ENCODE measurements around the gene LHB. TPM values are rescaled to one million over a fixed set of nuclear protein-coding genes. Genes with fewer than 3 reads are reported as not detected.

LHB gene
- total and polyA plus RNA-seq, 7 experiments from 2014 or later: not detected

DNA sequence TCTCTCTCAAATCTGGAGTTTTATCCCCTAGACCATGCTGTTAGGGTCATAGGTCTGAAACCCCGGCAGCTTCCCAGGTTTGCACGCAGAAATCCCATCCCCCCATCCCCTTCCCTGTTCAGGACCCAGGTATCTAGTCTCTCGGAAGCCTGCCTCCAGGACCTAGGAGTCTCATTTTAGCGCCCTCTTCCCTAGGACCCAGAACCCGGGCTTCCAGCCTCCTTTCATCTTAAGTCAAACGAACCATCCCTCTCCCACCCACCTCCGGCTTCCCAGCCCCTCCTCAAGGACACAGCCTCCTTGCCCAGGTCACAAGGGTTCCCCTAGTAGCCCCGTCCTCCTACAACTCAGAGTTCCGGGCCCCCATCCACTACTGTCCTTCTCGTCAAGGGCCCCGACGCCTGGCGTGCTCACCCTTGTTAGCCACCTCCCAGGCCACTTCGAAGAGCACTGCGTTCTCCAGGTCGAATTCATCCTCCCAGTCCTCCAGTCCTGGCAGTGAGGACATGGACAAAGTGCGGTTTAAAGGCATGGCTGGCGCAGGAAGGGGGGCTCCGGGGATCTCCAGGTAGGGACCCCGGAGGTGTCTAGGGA lies 24.2 kb downstream of the LHB start:
- DNase-seq: peak in 1 of 9 donors; percentile 14
- no peaks in the 10 kb centered on the region for H3K9me3 ChIP-seq (ENCODE audit: control insufficient read depth in 2 of 3, low read length in 3 of 3)
- Mint-ChIP-seq H3K4me1 (peaks cover 39 to 60% (median 45%) of the 10 kb centered on the region in 7 donors), H3K27ac (peak overlapping the region; percentile 87 to 99 (median 96)), H3K27me3 (no peaks in the 10 kb centered on the region), H3K9me3 (peaks cover 0 to 2% (median 0%) of the 10 kb centered on the region in 11 donors), H3K4me3 (peak overlapping the region; percentile 95 to 100 (median 96)), H3K36me3 (peaks cover 0 to 20% (median 9%) of the 10 kb centered on the region in 5 donors)
- H3K4me1 ChIP-seq (ENCODE audit: control insufficient read depth in 2 of 2, insufficient read depth in 2 of 2, low read length in 2 of 2): peaks cover 23 to 24% of the 10 kb centered on the region in 2 donors
- CTCF ChIA-PET: interaction anchor here (0.6 to 2.1 kb wide), 12 partner anchors 9 to 268 kb away, joined by 3 to 10 read pairs (median 4); partner anchors contain the start of genes DHDH and FTL
- peak overlapping the region; percentile 70 for H3K4me3 ChIP-seq (ENCODE audit: low read length)
- intact Hi-C loops (cut with micrococcal nuclease): loop anchor here (1.0 to 10.0 kb wide), 32 partner anchors 26 to 1520 kb away; partner anchors contain the start of genes ALDH16A1 (in 2 of the 2), DBP (in 2 of the 2), FTL (in 2 of the 2) and NUCB1 (in 2 of the 2)
- peaks cover 0 to 13% (median 0%) of the 10 kb centered on the region in 3 experiments for H3K36me3 ChIP-seq (ENCODE audit: control insufficient read depth in 2 of 3, insufficient read depth in 3 of 3, low read length in 3 of 3)
- H3K27me3 ChIP-seq (ENCODE audit: control insufficient read depth in 2 of 2, insufficient read depth in 2 of 2, low read length in 2 of 2): no peaks in the 10 kb centered on the region
- peak overlapping the region; percentile 80 for H3K27ac ChIP-seq (ENCODE audit: low read depth, low read length)
- no peak for ATAC-seq
- POLR2A ChIA-PET: interaction anchor here (0.8 to 4.2 kb wide), 18 partner anchors 11 to 858 kb away, joined by 3 to 58 read pairs (median 4); partner anchors contain the start of genes CA11, FTL, PIH1D1 and PTOV1

GRCh38 chr19:48991873-48992580 lies 24.9 kb downstream of the LHB start:
- H3K36me3 Mint-ChIP-seq: peaks cover 0 to 22% (median 9%) of the 10 kb centered on the region in 5 donors
- Histone ChIP-seq H3K27ac (ENCODE audit: low read depth, low read length) (peak overlapping the region; percentile 80), H3K27me3 (ENCODE audit: control insufficient read depth in 2 of 2, insufficient read depth in 2 of 2, low read length in 2 of 2) (no peaks in the 10 kb centered on the region), H3K4me1 (ENCODE audit: control insufficient read depth in 2 of 2, insufficient read depth in 2 of 2, low read length in 2 of 2) (peaks cover 23 to 24% of the 10 kb centered on the region in 2 donors), H3K9me3 (ENCODE audit: control insufficient read depth in 2 of 3, low read length in 3 of 3) (no peaks in the 10 kb centered on the region), H3K36me3 (ENCODE audit: control insufficient read depth in 2 of 3, insufficient read depth in 3 of 3, low read length in 3 of 3) (peaks cover 0 to 13% (median 0%) of the 10 kb centered on the region in 3 experiments), H3K4me3 (ENCODE audit: low read length) (peak overlapping the region; percentile 70)
- peak overlapping the region; percentile 95 to 100 (median 96) for H3K4me3 Mint-ChIP-seq
- peak overlapping the region; percentile 87 to 99 (median 96) for H3K27ac Mint-ChIP-seq
- H3K4me1 Mint-ChIP-seq: peaks cover 39 to 57% (median 42%) of the 10 kb centered on the region in 7 donors
- intact Hi-C loops (cut with micrococcal nuclease): loop anchor here (2.0 to 10.0 kb wide), 13 partner anchors 27 to 1520 kb away; partner anchors contain the start of genes ALDH16A1 (in 2 of the 2), PIH1D1 (in 2 of the 2), ASPDH (in 1 of the 2) and BAX (in 1 of the 2)
- ChIA-PET CTCF (interaction anchor here (0.5 to 2.1 kb wide), 7 partner anchors 18 to 204 kb away, joined by 3 to 10 read pairs (median 4); no protein-coding TSS in a partner anchor), POLR2A (interaction anchor here (0.8 to 4.2 kb wide), 6 partner anchors 10 to 672 kb away, joined by 4 to 58 read pairs (median 4); partner anchors contain the start of gene FTL)
- H3K9me3 Mint-ChIP-seq: peaks cover 0 to 2% (median 0%) of the 10 kb centered on the region in 11 donors
- ATAC-seq: no peak
- DNase-seq: no peak
- H3K27me3 Mint-ChIP-seq: no peaks in the 10 kb centered on the region

GRCh38 chr19:48991011-48991609 lies 25.8 kb downstream of the LHB start:
- Histone ChIP-seq H3K27me3 (ENCODE audit: control insufficient read depth in 2 of 2, insufficient read depth in 2 of 2, low read length in 2 of 2) (no peaks in the 10 kb centered on the region), H3K4me3 (ENCODE audit: low read length) (no peak overlapping the region), H3K36me3 (ENCODE audit: control insufficient read depth in 2 of 3, insufficient read depth in 3 of 3, low read length in 3 of 3) (peaks cover 0 to 13% (median 0%) of the 10 kb centered on the region in 3 experiments), H3K27ac (ENCODE audit: low read depth, low read length) (no peak overlapping the region), H3K9me3 (ENCODE audit: control insufficient read depth in 2 of 3, low read length in 3 of 3) (no peaks in the 10 kb centered on the region), H3K4me1 (ENCODE audit: control insufficient read depth in 2 of 2, insufficient read depth in 2 of 2, low read length in 2 of 2) (peaks cover 23 to 24% of the 10 kb centered on the region in 2 donors)
- ChIA-PET POLR2A (interaction anchor here (0.6 to 4.2 kb wide), 5 partner anchors 9 to 90 kb away, joined by 4 to 58 read pairs (median 5); partner anchors contain the start of gene FTL), CTCF (no interaction called here)
- no peak for ATAC-seq
- H3K9me3 Mint-ChIP-seq: peaks cover 0 to 2% (median 0%) of the 10 kb centered on the region in 11 donors
- peak overlapping the region in 3 of 10 donors; percentile 15 to 43 (median 27) for H3K4me3 Mint-ChIP-seq
- H3K27me3 Mint-ChIP-seq: no peaks in the 10 kb centered on the region
- H3K36me3 Mint-ChIP-seq: peaks cover 0 to 22% (median 9%) of the 10 kb centered on the region in 5 donors
- no peak for DNase-seq
- H3K27ac Mint-ChIP-seq: peak overlapping the region in 3 of 9 donors; percentile 49 to 86 (median 59)
- peaks cover 37 to 51% (median 40%) of the 10 kb centered on the region in 7 donors for H3K4me1 Mint-ChIP-seq
- intact Hi-C loops (cut with micrococcal nuclease): loop anchor here (5.0 to 10.0 kb wide), 8 partner anchors 64 to 1521 kb away; partner anchors contain the start of genes ALDH16A1 (in 2 of the 2), PIH1D1 (in 2 of the 2), ASPDH (in 1 of the 2) and CGB7 (in 1 of the 2)

DNA sequence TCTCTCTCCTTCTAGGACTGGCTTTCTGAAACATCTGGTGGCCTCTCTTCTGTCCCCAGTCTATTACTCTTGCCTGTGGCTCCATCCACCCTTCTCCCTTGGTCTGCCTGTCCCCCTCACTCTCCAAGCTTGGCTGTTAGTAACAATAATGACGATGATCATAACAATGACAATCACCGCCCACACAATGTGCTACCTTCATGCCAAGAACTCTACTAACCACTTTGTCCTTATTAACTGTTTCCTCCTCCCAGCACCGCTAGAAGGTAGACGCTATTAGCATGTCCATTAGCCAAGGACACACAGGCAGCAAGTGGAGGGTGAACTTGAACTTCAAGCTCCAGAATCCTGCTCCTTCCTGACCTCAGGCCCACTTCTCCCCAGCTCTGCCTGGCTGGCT lies 26.5 kb downstream of the LHB start:
- Histone ChIP-seq H3K27ac (ENCODE audit: low read depth, low read length) (no peak overlapping the region), H3K36me3 (ENCODE audit: control insufficient read depth in 2 of 3, insufficient read depth in 3 of 3, low read length in 3 of 3) (peaks cover 0 to 19% (median 0%) of the 10 kb centered on the region in 3 experiments), H3K4me3 (ENCODE audit: low read length) (no peak overlapping the region), H3K4me1 (ENCODE audit: control insufficient read depth in 2 of 2, insufficient read depth in 2 of 2, low read length in 2 of 2) (peaks cover 23 to 24% of the 10 kb centered on the region in 2 donors), H3K9me3 (ENCODE audit: control insufficient read depth in 2 of 3, low read length in 3 of 3) (no peaks in the 10 kb centered on the region), H3K27me3 (ENCODE audit: control insufficient read depth in 2 of 2, insufficient read depth in 2 of 2, low read length in 2 of 2) (no peaks in the 10 kb centered on the region)
- H3K27ac Mint-ChIP-seq: peak overlapping the region in 4 of 9 donors; percentile 59 to 86 (median 68)
- ChIA-PET POLR2A (interaction anchor here (0.6 to 4.2 kb wide), 2 partner anchors 10 to 25 kb away, joined by 5 to 58 read pairs; partner anchors contain the start of gene FTL), CTCF (interaction anchor here (0.6 kb wide), 1 partner anchor 202 kb away, joined by 3 read pairs; no protein-coding TSS in a partner anchor)
- no peak for ATAC-seq
- peaks cover 0 to 22% (median 9%) of the 10 kb centered on the region in 5 donors for H3K36me3 Mint-ChIP-seq
- peaks cover 36 to 50% (median 39%) of the 10 kb centered on the region in 7 donors for H3K4me1 Mint-ChIP-seq
- intact Hi-C loops (cut with micrococcal nuclease): loop anchor here (5.0 to 10.0 kb wide), 8 partner anchors 64 to 1522 kb away; partner anchors contain the start of genes ALDH16A1 (in 2 of the 2), PIH1D1 (in 2 of the 2), ASPDH (in 1 of the 2) and CGB7 (in 1 of the 2)
- peak overlapping the region in 3 of 10 donors; percentile 4 to 46 (median 15) for H3K4me3 Mint-ChIP-seq
- H3K27me3 Mint-ChIP-seq: no peaks in the 10 kb centered on the region
- DNase-seq: no peak
- H3K9me3 Mint-ChIP-seq: peaks cover 0 to 2% (median 0%) of the 10 kb centered on the region in 11 donors

DNA sequence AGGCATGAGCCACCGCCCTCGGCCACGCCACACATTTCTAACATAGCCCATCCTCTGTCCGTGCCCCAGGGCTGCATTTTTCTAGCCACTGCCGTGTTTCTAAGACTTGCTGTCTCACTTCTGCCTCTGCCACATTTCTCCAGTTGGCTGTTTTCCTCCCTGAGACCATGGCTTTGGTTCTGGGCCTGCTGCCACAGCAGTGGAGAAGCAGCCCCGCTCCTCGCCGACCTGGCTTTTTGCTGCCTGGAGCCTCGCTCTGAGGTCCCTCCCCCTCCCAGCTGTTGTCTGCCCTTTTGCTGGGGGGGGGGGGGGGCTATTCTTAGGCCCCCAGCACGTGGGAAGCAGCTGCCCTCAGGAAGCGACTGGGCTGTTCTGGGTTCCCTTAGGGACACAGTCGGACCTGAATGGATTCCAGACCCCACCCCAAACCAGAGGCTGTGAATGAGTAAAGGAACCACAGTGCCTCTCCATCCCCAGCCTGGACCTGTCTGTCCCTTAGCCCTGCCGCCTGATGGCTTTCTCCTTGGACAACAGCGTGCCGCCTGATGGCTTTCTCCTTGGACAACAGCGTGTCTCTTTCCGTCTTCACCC lies 27.1 kb downstream of the LHB start:
- H3K4me3 Mint-ChIP-seq: peak overlapping the region in 2 of 10 donors; percentile 4 to 46
- peak overlapping the region in 2 of 9 donors; percentile 67 to 70 for H3K27ac Mint-ChIP-seq
- peaks cover 0 to 25% (median 9%) of the 10 kb centered on the region in 5 donors for H3K36me3 Mint-ChIP-seq
- H3K27ac ChIP-seq (ENCODE audit: low read depth, low read length): no peak overlapping the region
- H3K9me3 ChIP-seq (ENCODE audit: control insufficient read depth in 2 of 3, low read length in 3 of 3): no peaks in the 10 kb centered on the region
- intact Hi-C loops (cut with micrococcal nuclease): loop anchor here (5.0 to 10.0 kb wide), 8 partner anchors 65 to 1523 kb away; partner anchors contain the start of genes ALDH16A1 (in 2 of the 2), PIH1D1 (in 2 of the 2), ASPDH (in 1 of the 2) and CGB7 (in 1 of the 2)
- peaks cover 0 to 2% (median 0%) of the 10 kb centered on the region in 11 donors for H3K9me3 Mint-ChIP-seq
- ChIA-PET POLR2A (no interaction called here), CTCF (interaction anchor here (0.6 kb wide), 1 partner anchor 202 kb away, joined by 3 read pairs; no protein-coding TSS in a partner anchor)
- ATAC-seq (no peak), DNase-seq (no peak)
- no peak overlapping the region for H3K4me3 ChIP-seq (ENCODE audit: low read length)
- H3K4me1 ChIP-seq (ENCODE audit: control insufficient read depth in 2 of 2, insufficient read depth in 2 of 2, low read length in 2 of 2): peaks cover 20 to 21% of the 10 kb centered on the region in 2 donors
- peaks cover 30 to 44% (median 34%) of the 10 kb centered on the region in 7 donors for H3K4me1 Mint-ChIP-seq
- H3K27me3 Mint-ChIP-seq: no peaks in the 10 kb centered on the region
- no peaks in the 10 kb centered on the region for H3K27me3 ChIP-seq (ENCODE audit: control insufficient read depth in 2 of 2, insufficient read depth in 2 of 2, low read length in 2 of 2)
- peaks cover 0 to 26% (median 2%) of the 10 kb centered on the region in 3 experiments for H3K36me3 ChIP-seq (ENCODE audit: control insufficient read depth in 2 of 3, insufficient read depth in 3 of 3, low read length in 3 of 3)
